Neural progenitor cell (in vitro differentiated cells): ENCODE results near the gene USP36. TPM values are rescaled to one million over a fixed set of nuclear protein-coding genes. Genes with fewer than 3 reads are reported as not detected.
A peak's percentile ranks its signal among the peaks of the same experiment; 100 is the strongest.

ENCODE experiments used
- DNase-seq: peaks from one replicate; pipeline ENCODE4 v3.0.0-alpha.2; 2016; ENCODE audit warnings: low spot score
- H2AFZ ChIP-seq: fragments of 200-600 bp; sonication (generic); replicated peaks from 2 replicates; pipeline ENCODE4 v1.6.1; 2016; ENCODE audit warnings: antibody characterized with exemption
- H3F3A ChIP-seq: fragments of 200-600 bp; sonication (generic); 2 replicates; pipeline ENCODE4 v1.6.1; 2016; ENCODE audit warnings: antibody characterized with exemption, low read depth
- H3K27ac ChIP-seq: fragments of 200-600 bp; sonication (generic); 2 replicates; pipeline ENCODE4 v1.5.1; 2016; ENCODE audit warnings: mild to moderate bottlenecking
- H3K27me3 ChIP-seq: fragments of 200-600 bp; sonication (generic); 2 replicates; pipeline ENCODE4 v1.6.1; 2016; ENCODE audit warnings: mild to moderate bottlenecking, moderate library complexity
- H3K36me3 ChIP-seq: fragments of 200-600 bp; sonication (generic); 2 replicates; pipeline ENCODE4 v1.5.1; 2016
- H3K4me1 ChIP-seq: fragments of 200-600 bp; sonication (generic); 2 replicates; pipeline ENCODE4 v1.6.1; 2016; ENCODE audit warnings: mixed run types
- H3K4me2 ChIP-seq: fragments of 200-600 bp; sonication (generic); 2 replicates; pipeline ENCODE4 v1.6.1; 2016
- H3K4me3 ChIP-seq: fragments of 200-600 bp; sonication (generic); 2 replicates; pipeline ENCODE4 v1.5.1; 2016
- H3K79me2 ChIP-seq: fragments of 200-600 bp; sonication (generic); 2 replicates; pipeline ENCODE4 v1.6.1; 2016; ENCODE audit warnings: low read depth
- H3K9ac ChIP-seq: fragments of 200-600 bp; sonication (generic); 2 replicates; pipeline ENCODE4 v1.6.1; 2016
- H3K9me3 ChIP-seq: fragments of 200-600 bp; sonication (generic); 2 replicates; pipeline ENCODE4 v1.5.1; 2016; ENCODE audit warnings: low read depth
- H4K20me1 ChIP-seq: fragments of 200-600 bp; sonication (generic); 2 replicates; pipeline ENCODE4 v1.6.1; 2016; ENCODE audit warnings: low read depth
- H3K27ac Mint-ChIP-seq: 3 replicates; pipeline ENCODE4 v1.8.0; 2021; ENCODE audit warnings: mixed read lengths
- H3K27me3 Mint-ChIP-seq: 2 replicates; pipeline ENCODE4 v1.8.0; 2022; ENCODE audit warnings: low read depth, mild to moderate bottlenecking, inconsistent platforms, moderate library complexity, mixed read lengths; ENCODE audit not compliant: insufficient read depth
- H3K36me3 Mint-ChIP-seq: 3 replicates; pipeline ENCODE4 v1.8.0; 2021; ENCODE audit warnings: mixed read lengths
- H3K4me1 Mint-ChIP-seq: 3 replicates; pipeline ENCODE4 v1.8.0; 2021; ENCODE audit warnings: mixed read lengths
- H3K4me3 Mint-ChIP-seq: 3 replicates; pipeline ENCODE4 v1.8.0; 2021; ENCODE audit warnings: mild to moderate bottlenecking, moderate library complexity, mixed read lengths
- H3K9me3 Mint-ChIP-seq: 3 replicates; pipeline ENCODE4 v1.8.0; 2020; ENCODE audit warnings: mixed read lengths
- CTCF ChIP-seq: fragments of 200-600 bp; sonication (generic); IDR thresholded peaks from 2 replicates; pipeline ENCODE4 v1.5.1; 2017; ENCODE audit warnings: antibody characterized with exemption, mild to moderate bottlenecking
- EZH2 ChIP-seq: fragments of 200-600 bp; sonication (generic); IDR thresholded peaks from 2 replicates; pipeline ENCODE4 v1.6.1; 2017; ENCODE audit warnings: antibody characterized with exemption, mild to moderate bottlenecking, moderate library complexity
- EZH2phosphoT487 ChIP-seq: fragments of 200-600 bp; sonication (generic); IDR thresholded peaks from 2 replicates; pipeline ENCODE4 v1.6.1; 2017; ENCODE audit warnings: antibody characterized with exemption
- total RNA-seq: library from RNA; depleted of rRNA; stranded (reverse); fragments of >200 nt; gene quantifications from 2 replicates; pipeline ENCODE4 v1.2.3, GENCODE V29; 2015; ENCODE audit warnings: low replicate concordance

USP36 gene
- total RNA-seq, 1 donor from 2014 or later, result 16.6 TPM

DNA sequence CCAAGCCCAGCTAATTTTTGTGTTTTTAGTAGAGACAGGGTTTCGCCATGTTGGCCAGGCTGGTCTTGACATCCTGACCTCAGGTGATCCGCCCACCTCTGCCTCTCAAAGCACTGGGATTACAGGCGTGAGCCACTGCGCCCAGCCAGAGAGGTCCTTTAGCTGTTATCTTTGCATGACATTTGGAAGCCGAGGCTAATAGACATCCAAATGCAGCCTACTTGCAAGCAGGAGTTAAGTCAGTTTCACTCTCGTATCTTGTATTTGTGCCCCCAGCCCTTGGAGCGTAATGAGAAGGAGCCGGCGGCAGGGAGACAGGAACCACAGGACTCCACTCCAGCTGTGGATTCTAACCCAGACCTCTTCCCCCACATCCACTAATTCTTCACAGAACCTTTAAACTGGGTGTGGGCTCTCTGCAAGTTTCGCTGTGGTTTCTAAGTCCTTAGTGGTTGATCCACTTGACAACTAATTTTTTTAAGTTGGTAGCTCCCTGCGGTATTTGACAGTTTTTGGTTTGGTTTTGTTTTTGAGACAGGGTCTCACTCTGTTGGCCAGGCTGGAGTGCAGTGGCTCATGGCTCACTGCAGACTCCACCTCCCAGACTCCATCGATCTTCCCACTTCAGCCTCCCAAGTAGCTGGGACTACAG lies 55.5 kb downstream of the USP36 start:
- Histone ChIP-seq H3F3A (peaks cover 21% of the 10 kb centered on the region), H3K4me3 (no peak overlapping the region), H3K27ac (no peak overlapping the region), H3K4me2 (no peak overlapping the region), H3K36me3 (no peaks in the 10 kb centered on the region), H3K4me1 (peaks cover 12% of the 10 kb centered on the region), H3K27me3 (peaks cover 18% of the 10 kb centered on the region), H4K20me1 (peaks cover 12% of the 10 kb centered on the region), H3K9me3 (no peaks in the 10 kb centered on the region), H2AFZ (no peak overlapping the region), H3K9ac (no peak overlapping the region), H3K79me2 (no peaks in the 10 kb centered on the region)
- TF ChIP-seq EZH2 (no peak), CTCF (no peak), EZH2phosphoT487 (no peak)
- Mint-ChIP-seq H3K36me3 (peaks cover 4% of the 10 kb centered on the region), H3K4me1 (peaks cover 16% of the 10 kb centered on the region), H3K27me3 (peaks cover 2% of the 10 kb centered on the region), H3K4me3 (no peak overlapping the region), H3K9me3 (no peaks in the 10 kb centered on the region), H3K27ac (no peak overlapping the region)
- DNase-seq, result no peak

DNA sequence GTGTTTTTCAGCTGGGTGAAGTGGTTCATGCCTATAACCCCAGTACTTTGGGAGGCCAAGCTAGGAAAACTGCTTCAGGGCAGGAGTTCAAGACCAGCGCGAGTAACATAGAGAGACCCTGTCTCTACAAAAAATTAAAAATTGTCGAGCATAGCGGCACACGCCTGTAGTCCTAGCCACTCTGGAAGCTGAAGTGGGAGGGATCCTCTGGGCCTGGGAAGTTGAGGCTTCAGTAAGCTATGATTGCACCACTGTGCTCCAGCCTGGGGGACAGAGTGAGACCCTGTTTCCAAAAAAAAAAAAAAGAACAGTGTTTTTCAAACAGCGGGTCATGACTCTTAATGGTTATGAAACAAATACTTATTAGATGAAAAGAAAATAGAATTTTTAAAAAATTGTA lies 56.3 kb downstream of the USP36 start:
- no peak overlapping the region for H3K27ac ChIP-seq

GRCh38 chr17:78783711-78784324 lies 56.8 kb downstream of the USP36 start:
- Mint-ChIP-seq H3K4me3 (peak overlapping the region; percentile 17), H3K36me3 (peaks cover 4% of the 10 kb centered on the region), H3K4me1 (peaks cover 19% of the 10 kb centered on the region), H3K27ac (peak overlapping the region; percentile 14), H3K27me3 (peaks cover 7% of the 10 kb centered on the region), H3K9me3 (no peaks in the 10 kb centered on the region)
- Histone ChIP-seq H3K4me1 (peaks cover 12% of the 10 kb centered on the region), H3K9me3 (no peaks in the 10 kb centered on the region), H3K27me3 (peaks cover 30% of the 10 kb centered on the region), H3K9ac (no peak overlapping the region), H3F3A (peaks cover 29% of the 10 kb centered on the region), H3K4me2 (no peak overlapping the region), H3K79me2 (no peaks in the 10 kb centered on the region), H4K20me1 (peaks cover 24% of the 10 kb centered on the region), H2AFZ (no peak overlapping the region), H3K4me3 (no peak overlapping the region), H3K36me3 (no peaks in the 10 kb centered on the region), H3K27ac (no peak overlapping the region)
- no peak for TF ChIP-seq EZH2phosphoT487
- DNase-seq, result no peak

More for the DNA sequence above, 56.3 kb downstream of the USP36 start:
- Histone ChIP-seq H3K4me1 (peaks cover 14% of the 10 kb centered on the region), H3K79me2 (no peaks in the 10 kb centered on the region), H2AFZ (no peak overlapping the region), H3K9me3 (no peaks in the 10 kb centered on the region), H3K4me3 (no peak overlapping the region), H3K9ac (no peak overlapping the region), H3F3A (peaks cover 29% of the 10 kb centered on the region), H4K20me1 (peaks cover 20% of the 10 kb centered on the region), H3K27me3 (peaks cover 26% of the 10 kb centered on the region), H3K4me2 (no peak overlapping the region), H3K36me3 (no peaks in the 10 kb centered on the region)
- peaks cover 4% of the 10 kb centered on the region for H3K36me3 Mint-ChIP-seq
- H3K4me3 Mint-ChIP-seq, result no peak overlapping the region
- DNase-seq, result no peak
- no peaks in the 10 kb centered on the region for H3K9me3 Mint-ChIP-seq
- no peak for TF ChIP-seq EZH2
- no peak for TF ChIP-seq EZH2phosphoT487
- no peak for TF ChIP-seq CTCF
- H3K27me3 Mint-ChIP-seq, result peaks cover 4% of the 10 kb centered on the region
- H3K27ac Mint-ChIP-seq, result no peak overlapping the region
- peaks cover 20% of the 10 kb centered on the region for H3K4me1 Mint-ChIP-seq

- H3K27me3 Mint-ChIP-seq, result peaks cover 8% of the 10 kb centered on the region
- TF ChIP-seq EZH2phosphoT487 (no peak), EZH2 (no peak), CTCF (no peak)
- H3F3A ChIP-seq, result peaks cover 29% of the 10 kb centered on the region
- H4K20me1 ChIP-seq, result peaks cover 33% of the 10 kb centered on the region
- peaks cover 12% of the 10 kb centered on the region for H3K4me1 ChIP-seq
- no peak within 1 kb of the TSS for H3K27ac ChIP-seq
- DNase-seq, result no peak
- H3K27ac Mint-ChIP-seq, result no peak within 1 kb of the TSS
- H3K4me1 Mint-ChIP-seq, result peaks cover 19% of the 10 kb centered on the region
- no peaks in the 10 kb centered on the region for H3K9me3 ChIP-seq
- no peaks in the 10 kb centered on the region for H3K9me3 Mint-ChIP-seq
- no peaks in the 10 kb centered on the region for H3K36me3 Mint-ChIP-seq
- peak within 1 kb of the TSS; percentile 99 for H3K4me3 ChIP-seq
- peaks cover 34% of the 10 kb centered on the region for H3K27me3 ChIP-seq
- H3K4me2 ChIP-seq, result peak within 1 kb of the TSS; percentile 86
- peaks cover 2% of the 10 kb centered on the region for H3K79me2 ChIP-seq
- peak within 1 kb of the TSS; percentile 90 for H3K4me3 Mint-ChIP-seq
- H3K36me3 ChIP-seq, result no peaks in the 10 kb centered on the region
- no peak within 1 kb of the TSS for H3K9ac ChIP-seq
- peak within 1 kb of the TSS; percentile 95 for H2AFZ ChIP-seq
Observed at GRCh38 chr17:78781893-78782304, 58.7 kb downstream of the USP36 start, which contains the start of gene CYTH1. Gene CYTH1, minus strand, starts transcription at chr17:78782273. Its CDS starts 50 bp downstream, at chr17:78782223.
